ENCODE results near the gene MAMSTR. TPM values are rescaled to one million over a fixed set of nuclear protein-coding genes. Genes with fewer than 3 reads are reported as not detected.

The MAMSTR gene
- total and polyA plus RNA-seq, 4 experiments from 2014 or later: 0.71 to 2.5 (median 1.4) TPM

Other genes with a start within 250 kb of the MAMSTR start
- 10 to 100 TPM; 18.5 to 20.6 TPM for gene LMTK3, start 207.9 kb downstream of the MAMSTR start, total RNA-seq
- gene LMTK3, start 207.9 kb downstream of the MAMSTR start, polyA plus RNA-seq: under 1 TPM in 1 of 2 donors, not detected in 1; 0.17 TPM
- gene SULT2B1, start 167.6 kb downstream of the MAMSTR start, total RNA-seq: not detected
- under 1 TPM in 1 of 2 donors, not detected in 1; 0.13 TPM for gene SULT2B1, start 167.6 kb downstream of the MAMSTR start, polyA plus RNA-seq
- gene SPACA4, start 113.0 kb downstream of the MAMSTR start, total RNA-seq: not detected
- not detected for gene SPACA4, start 113.0 kb downstream of the MAMSTR start, polyA plus RNA-seq
- 1 to 10 TPM; 4.3 to 5.3 TPM for gene FAM83E, start 104.6 kb downstream of the MAMSTR start, total RNA-seq
- gene FAM83E, start 104.6 kb downstream of the MAMSTR start, polyA plus RNA-seq: not detected
- gene RPL18, start 100.5 kb downstream of the MAMSTR start, total RNA-seq: 1,000 to 10,000 TPM; 2,357 to 2,448 TPM
- 1,000 to 10,000 TPM; 2,084 to 2,180 TPM for gene RPL18, start 100.5 kb downstream of the MAMSTR start, polyA plus RNA-seq
- gene SPHK2, start 100.2 kb downstream of the MAMSTR start, total RNA-seq: 10 to 100 TPM; 25.0 to 29.1 TPM
- 1 to 10 TPM; 6.0 to 8.4 TPM for gene SPHK2, start 100.2 kb downstream of the MAMSTR start, polyA plus RNA-seq
- 10 to 100 TPM; 62.6 to 69.5 TPM for gene DBP, start 82.3 kb downstream of the MAMSTR start, total RNA-seq
- 100 to 1,000 TPM in 1 of 2 donors, 10 to 100 TPM in 1; 37.4 to 113 TPM for gene DBP, start 82.3 kb downstream of the MAMSTR start, polyA plus RNA-seq
- gene CA11, start 73.5 kb downstream of the MAMSTR start, total RNA-seq: 10 to 100 TPM; 13.7 to 15.4 TPM
- 1 to 10 TPM; 5.0 to 9.4 TPM for gene CA11, start 73.5 kb downstream of the MAMSTR start, polyA plus RNA-seq
- gene NTN5, start 46.7 kb downstream of the MAMSTR start, total RNA-seq: 1 to 10 TPM; 2.3 to 3.3 TPM
- under 1 TPM in 1 of 2 donors, not detected in 1; 0.62 TPM for gene NTN5, start 46.7 kb downstream of the MAMSTR start, polyA plus RNA-seq
- gene FUT2, start 23.8 kb downstream of the MAMSTR start, total RNA-seq: not detected
- under 1 TPM; 0.11 to 0.59 TPM for gene FUT2, start 23.8 kb downstream of the MAMSTR start, polyA plus RNA-seq
- gene RASIP1, start 20.9 kb upstream of the MAMSTR start, total RNA-seq: under 1 TPM in 1 of 2 experiments, not detected in 1; 0.22 TPM
- under 1 TPM; 0.10 to 0.25 TPM for gene RASIP1, start 20.9 kb upstream of the MAMSTR start, polyA plus RNA-seq
- not detected for gene IZUMO1, start 27.2 kb upstream of the MAMSTR start, total RNA-seq
- gene IZUMO1, start 27.2 kb upstream of the MAMSTR start, polyA plus RNA-seq: not detected
- under 1 TPM; 0.22 to 0.32 TPM for gene FUT1, start 32.9 kb upstream of the MAMSTR start, total RNA-seq
- gene FUT1, start 32.9 kb upstream of the MAMSTR start, polyA plus RNA-seq: under 1 TPM in 1 of 2 donors, not detected in 1; 0.11 TPM
- not detected for gene FGF21, start 35.8 kb upstream of the MAMSTR start, total RNA-seq
- gene FGF21, start 35.8 kb upstream of the MAMSTR start, polyA plus RNA-seq: not detected
- gene BCAT2, start 91.3 kb upstream of the MAMSTR start, total RNA-seq: 10 to 100 TPM; 25.9 to 30.1 TPM
- gene BCAT2, start 91.3 kb upstream of the MAMSTR start, polyA plus RNA-seq: 10 to 100 TPM; 19.0 to 28.8 TPM
- under 1 TPM; 0.35 to 0.75 TPM for gene HSD17B14, start 116.8 kb upstream of the MAMSTR start, total RNA-seq
- gene HSD17B14, start 116.8 kb upstream of the MAMSTR start, polyA plus RNA-seq: 1 to 10 TPM in 1 of 2 donors, under 1 TPM in 1; 0.32 to 1.1 TPM
- gene PLEKHA4, start 148.9 kb upstream of the MAMSTR start, total RNA-seq: 1 to 10 TPM; 2.8 to 6.6 TPM
- 1 to 10 TPM; 2.3 to 7.5 TPM for gene PLEKHA4, start 148.9 kb upstream of the MAMSTR start, polyA plus RNA-seq
- gene PPP1R15A, start 152.7 kb upstream of the MAMSTR start, total RNA-seq: 10 to 100 TPM; 67.0 to 69.8 TPM
- gene PPP1R15A, start 152.7 kb upstream of the MAMSTR start, polyA plus RNA-seq: 10 to 100 TPM; 79.6 to 83.3 TPM
- not detected for gene TULP2, start 179.0 kb upstream of the MAMSTR start, total RNA-seq
- not detected for gene TULP2, start 179.0 kb upstream of the MAMSTR start, polyA plus RNA-seq
- 100 to 1,000 TPM; 132 to 145 TPM for gene NUCB1, start 180.6 kb upstream of the MAMSTR start, total RNA-seq
- gene NUCB1, start 180.6 kb upstream of the MAMSTR start, polyA plus RNA-seq: 100 to 1,000 TPM in 1 of 2 donors, 10 to 100 TPM in 1; 65.3 to 126 TPM
- gene DHDH, start 214.0 kb upstream of the MAMSTR start, total RNA-seq: 1 to 10 TPM; 1.2 to 1.6 TPM
- gene DHDH, start 214.0 kb upstream of the MAMSTR start, polyA plus RNA-seq: 1 to 10 TPM in 1 of 2 donors, under 1 TPM in 1; 0.60 to 1.2 TPM
- gene BAX, start 235.2 kb upstream of the MAMSTR start, total RNA-seq: 100 to 1,000 TPM; 173 to 183 TPM
- 10 to 100 TPM; 56.5 to 66.8 TPM for gene BAX, start 235.2 kb upstream of the MAMSTR start, polyA plus RNA-seq
- 1,000 to 10,000 TPM; 1,304 to 1,371 TPM for gene FTL, start 245.6 kb upstream of the MAMSTR start, total RNA-seq
- gene FTL, start 245.6 kb upstream of the MAMSTR start, polyA plus RNA-seq: 1,000 to 10,000 TPM; 3,537 to 4,474 TPM

All from CD4-positive, alpha-beta memory T cell (primary cell).